CD4-positive, alpha-beta T cell (primary cell): ENCODE results near the gene PTPRN2. TPM values are rescaled to one million over a fixed set of nuclear protein-coding genes. Genes with fewer than 3 reads are reported as not detected.

ENCODE experiments used
- ATAC-seq: fragments of 200-7000 bp; cut with Tn5 transposase; one replicate; pipeline ENCODE4 v1.10.0; 2022; ENCODE audit warnings: mild to moderate bottlenecking; ENCODE audit not compliant: poor library complexity
- CTCF ChIA-PET: fragments of 350-600 bp; sonication (Branson Sonifier 250); formaldehyde crosslinking; loops from one replicate; lab custom pipeline; 2021; ENCODE audit warnings: antibody characterized with exemption, inconsistent platforms; lab: Charles Lee
- POLR2A ChIA-PET: fragments of 350-600 bp; sonication (Branson Sonifier 250); formaldehyde crosslinking; loops from one replicate; lab custom pipeline; 2021; ENCODE audit warnings: antibody characterized with exemption, inconsistent platforms; lab: Charles Lee
- DNase-seq, 14 experiments: peaks; one replicate each; pipeline ENCODE4 v3.0.0-alpha.2; 2013 to 2020; ENCODE audit warnings: mixed read lengths in 2 of 14
- H3K27ac ChIP-seq, 2 donors: one replicate each; pipeline versions ENCODE4 v1.5.1 to v1.7.0; 2013; ENCODE audit warnings: low read length in 2 of 2, low read depth in 1 of 2, mild to moderate bottlenecking in 1 of 2
- H3K27me3 ChIP-seq, 2 experiments: 1 replicate in 1 of 2; 2 replicates in 1 of 2; pipeline versions ENCODE4 v1.6.1 to v1.7.0; 2013; ENCODE audit warnings: low read length in 2 of 2, control low read depth in 1 of 2, mild to moderate bottlenecking in 1 of 2, moderate library complexity in 1 of 2; ENCODE audit not compliant: insufficient read depth in 2 of 2, control insufficient read depth in 1 of 2
- H3K36me3 ChIP-seq: one replicate; pipeline ENCODE4 v1.6.1; 2013; ENCODE audit warnings: low read length, control low read depth; ENCODE audit not compliant: insufficient read depth
- H3K4me1 ChIP-seq: one replicate; pipeline ENCODE4 v1.6.1; 2013; ENCODE audit warnings: low read length, control low read depth; ENCODE audit not compliant: insufficient read depth
- H3K4me3 ChIP-seq: one replicate; pipeline ENCODE4 v1.5.1; 2013; ENCODE audit warnings: mild to moderate bottlenecking, low read length, moderate library complexity
- H3K9me3 ChIP-seq, 2 experiments: 1 replicate in 1 of 2; 2 replicates in 1 of 2; pipeline versions ENCODE4 v1.6.1 to v1.7.0; 2013; ENCODE audit warnings: low read length in 2 of 2, mild to moderate bottlenecking in 2 of 2, control low read depth in 1 of 2, moderate library complexity in 1 of 2; ENCODE audit not compliant: control insufficient read depth in 1 of 2, insufficient read depth in 1 of 2
- H3K27ac Mint-ChIP-seq: one replicate; pipeline ENCODE4 v1.8.0; 2020; ENCODE audit warnings: mixed read lengths
- H3K27me3 Mint-ChIP-seq: one replicate; pipeline ENCODE4 v1.8.0; 2021; ENCODE audit warnings: mixed read lengths
- H3K36me3 Mint-ChIP-seq: one replicate; pipeline ENCODE4 v1.8.0; 2021; ENCODE audit warnings: low read depth, mixed read lengths
- H3K4me1 Mint-ChIP-seq: one replicate; pipeline ENCODE4 v1.8.0; 2021; ENCODE audit warnings: low read depth, mixed read lengths
- H3K4me3 Mint-ChIP-seq: one replicate; pipeline ENCODE4 v1.8.0; 2020; ENCODE audit warnings: mild to moderate bottlenecking, mixed read lengths
- H3K9me3 Mint-ChIP-seq: one replicate; pipeline ENCODE4 v1.8.0; 2020; ENCODE audit warnings: mixed read lengths
- intact Hi-C, 2 experiments: fragments of 100-400 bp; cut with DNase I in 1 of 2; cut with micrococcal nuclease in 1 of 2; formaldehyde crosslinking; loops; one replicate each; pipeline versions ENCODE4 v1.15.1 to v1.9.0; 2023 to 2025; cut with DNase I, micrococcal nuclease
- total RNA-seq, 174 experiments: library from RNA in 2 of 174; stranded (reverse) in 2 of 174; gene quantifications; one replicate each; pipeline ENCODE4 v1.2.3 and lab custom pipeline; 2021 to 2026
- TF ChIP-seq, protein P1 (sequence below): fragments of 200-600 bp; IDR thresholded peaks from one replicate; pipeline ENCODE4 v1.8.0; 2022; ENCODE audit warnings: antibody characterized with exemption, mild to moderate bottlenecking

PTPRN2 gene
- total RNA-seq, 2 experiments from 2014 or later: 0.34 to 0.44 TPM

- no peak for DNase-seq
Observed at GRCh38 chr7:157537056-157537455, 1050.6 kb downstream of the PTPRN2 start.

DNA sequence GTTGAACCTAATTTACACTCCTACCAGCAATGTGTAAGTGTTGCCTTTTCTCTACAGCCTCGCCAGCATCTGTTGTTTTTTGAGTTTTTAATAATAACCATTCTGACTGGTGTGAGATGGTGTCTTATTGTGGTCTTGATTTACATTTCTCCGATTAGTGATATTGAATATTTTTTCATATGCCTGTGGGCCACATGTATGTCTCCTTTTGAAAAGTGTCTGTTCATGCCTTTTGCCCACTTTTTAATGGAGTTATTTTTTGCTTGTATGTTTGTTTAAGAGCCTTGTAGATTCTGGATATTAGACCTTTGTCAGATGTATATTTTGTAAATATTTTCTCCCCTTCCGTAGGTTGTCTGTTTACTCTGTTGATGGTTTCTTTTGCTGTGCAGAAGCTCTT lies 1055.6 kb downstream of the PTPRN2 start:
- Histone ChIP-seq H3K27me3 (no peaks in the 10 kb centered on the region), H3K4me3 (no peak overlapping the region), H3K4me1 (no peaks in the 10 kb centered on the region), H3K27ac (no peak overlapping the region), H3K9me3 (no peaks in the 10 kb centered on the region), H3K36me3 (no peaks in the 10 kb centered on the region)
- H3K27ac Mint-ChIP-seq: no peak overlapping the region
- CTCF ChIA-PET: no interaction called here
- no peaks in the 10 kb centered on the region for H3K4me1 Mint-ChIP-seq
- DNase-seq (no peak), ATAC-seq (no peak)
- H3K27me3 Mint-ChIP-seq: no peaks in the 10 kb centered on the region
- H3K36me3 Mint-ChIP-seq: peaks cover 4% of the 10 kb centered on the region
- H3K9me3 Mint-ChIP-seq: peaks cover 16% of the 10 kb centered on the region
- H3K4me3 Mint-ChIP-seq: no peak overlapping the region
- POLR2A ChIA-PET: no interaction called here
- intact Hi-C loops: no loop called here
- TF ChIP-seq, protein P1, sequence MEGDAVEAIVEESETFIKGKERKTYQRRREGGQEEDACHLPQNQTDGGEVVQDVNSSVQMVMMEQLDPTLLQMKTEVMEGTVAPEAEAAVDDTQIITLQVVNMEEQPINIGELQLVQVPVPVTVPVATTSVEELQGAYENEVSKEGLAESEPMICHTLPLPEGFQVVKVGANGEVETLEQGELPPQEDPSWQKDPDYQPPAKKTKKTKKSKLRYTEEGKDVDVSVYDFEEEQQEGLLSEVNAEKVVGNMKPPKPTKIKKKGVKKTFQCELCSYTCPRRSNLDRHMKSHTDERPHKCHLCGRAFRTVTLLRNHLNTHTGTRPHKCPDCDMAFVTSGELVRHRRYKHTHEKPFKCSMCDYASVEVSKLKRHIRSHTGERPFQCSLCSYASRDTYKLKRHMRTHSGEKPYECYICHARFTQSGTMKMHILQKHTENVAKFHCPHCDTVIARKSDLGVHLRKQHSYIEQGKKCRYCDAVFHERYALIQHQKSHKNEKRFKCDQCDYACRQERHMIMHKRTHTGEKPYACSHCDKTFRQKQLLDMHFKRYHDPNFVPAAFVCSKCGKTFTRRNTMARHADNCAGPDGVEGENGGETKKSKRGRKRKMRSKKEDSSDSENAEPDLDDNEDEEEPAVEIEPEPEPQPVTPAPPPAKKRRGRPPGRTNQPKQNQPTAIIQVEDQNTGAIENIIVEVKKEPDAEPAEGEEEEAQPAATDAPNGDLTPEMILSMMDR: no peak

More at GRCh38 chr7:157537056-157537455, 1050.6 kb downstream of the PTPRN2 start:
- no peak overlapping the region for H3K4me3 Mint-ChIP-seq
- ChIA-PET POLR2A (no interaction called here), CTCF (no interaction called here)
- no peaks in the 10 kb centered on the region for H3K27me3 Mint-ChIP-seq
- H3K4me3 ChIP-seq: no peak overlapping the region
- H3K4me1 ChIP-seq: no peaks in the 10 kb centered on the region
- H3K36me3 ChIP-seq: no peaks in the 10 kb centered on the region
- no peaks in the 10 kb centered on the region for H3K27me3 ChIP-seq
- TF ChIP-seq, protein P1: no peak
- no peak overlapping the region for H3K27ac Mint-ChIP-seq
- no peaks in the 10 kb centered on the region for H3K9me3 ChIP-seq
- intact Hi-C loops: no loop called here
- H3K4me1 Mint-ChIP-seq: no peaks in the 10 kb centered on the region
- H3K36me3 Mint-ChIP-seq: peaks cover 4% of the 10 kb centered on the region
- ATAC-seq: no peak
- H3K9me3 Mint-ChIP-seq: peaks cover 11% of the 10 kb centered on the region
- no peak overlapping the region for H3K27ac ChIP-seq

DNA sequence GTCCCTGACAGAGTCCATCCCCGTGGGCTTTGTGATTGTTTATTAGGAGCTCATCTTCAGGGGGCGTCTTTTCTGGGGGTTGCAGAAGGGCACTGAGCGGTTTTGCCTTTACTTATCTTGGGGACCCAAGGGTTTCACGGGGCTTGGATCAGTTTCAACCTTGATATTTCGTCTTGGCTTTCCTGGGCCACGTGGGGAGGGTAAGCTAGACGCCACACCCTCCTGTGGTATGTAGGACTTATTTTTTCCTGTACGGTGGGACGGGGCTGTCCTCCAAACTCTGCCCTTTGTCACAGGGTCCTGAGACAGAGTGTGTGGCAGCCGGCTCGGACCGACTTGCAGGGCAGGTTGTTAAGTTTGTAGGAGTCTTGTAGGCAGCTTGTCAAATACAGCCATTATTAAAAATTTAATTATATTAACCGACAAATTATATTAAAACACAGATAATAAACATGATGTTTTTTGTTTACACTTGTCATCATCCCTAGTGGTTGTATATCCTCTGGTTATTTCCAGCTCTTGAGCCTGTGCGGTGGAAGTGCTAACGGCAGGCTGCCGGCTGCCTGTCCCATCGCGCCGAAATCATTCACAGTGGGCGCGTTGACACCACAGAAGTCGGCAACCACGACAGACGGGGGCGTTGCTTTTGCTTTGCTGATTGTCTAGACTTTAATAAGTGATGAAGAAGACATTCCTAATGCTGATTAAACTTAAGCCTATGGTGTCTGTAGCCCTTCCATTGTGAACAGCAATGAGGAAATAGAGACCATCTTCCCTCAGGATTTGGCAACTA lies 1057.7 kb downstream of the PTPRN2 start:
- no peaks in the 10 kb centered on the region for H3K4me1 ChIP-seq
- Mint-ChIP-seq H3K4me3 (no peak overlapping the region), H3K27me3 (no peaks in the 10 kb centered on the region), H3K4me1 (no peaks in the 10 kb centered on the region), H3K27ac (no peak overlapping the region), H3K36me3 (peaks cover 4% of the 10 kb centered on the region), H3K9me3 (peaks cover 16% of the 10 kb centered on the region)
- POLR2A ChIA-PET: no interaction called here
- no peak overlapping the region for H3K4me3 ChIP-seq
- ATAC-seq (no peak), DNase-seq (peak in 1 of 14 experiments; percentile 27)
- H3K27me3 ChIP-seq: no peaks in the 10 kb centered on the region
- intact Hi-C loops: no loop called here
- H3K27ac ChIP-seq: no peak overlapping the region
- H3K9me3 ChIP-seq: no peaks in the 10 kb centered on the region
- no peaks in the 10 kb centered on the region for H3K36me3 ChIP-seq
- CTCF ChIA-PET: no interaction called here
- TF ChIP-seq, protein P1: no peak
